Mesenchymal stem cell (in vitro differentiated cells and primary cell): ENCODE results near the gene RAMP1.
"Not testable (repeated sequence)": the region's sequence is repeated elsewhere in the genome, so short reads cannot be mapped to it uniquely, and the experiment has no call there.

Experiments used
- DNase-seq: peaks from one replicate; pipeline ENCODE4 v3.0.0-alpha.2; 2013
- H2AFZ ChIP-seq: one replicate; pipeline ENCODE4 v1.6.1; 2013; ENCODE audit warnings: low read depth, mild to moderate bottlenecking, control low read depth, inconsistent platforms, low read length, moderate library complexity
- H2AK5ac ChIP-seq: 2 replicates; pipeline ENCODE4 v1.6.1; 2013; ENCODE audit warnings: low read length, moderate library complexity, mild to moderate bottlenecking, inconsistent platforms; ENCODE audit not compliant: severe bottlenecking
- H2BK120ac ChIP-seq: one replicate; pipeline ENCODE4 v1.6.1; 2013; ENCODE audit warnings: low read depth, mild to moderate bottlenecking, inconsistent platforms, low read length, moderate library complexity
- H2BK12ac ChIP-seq, 2 experiments: one replicate each; pipeline ENCODE4 v1.6.1; 2013; ENCODE audit warnings: inconsistent platforms in 2 of 2, low read length in 2 of 2, mild to moderate bottlenecking in 2 of 2, moderate library complexity in 2 of 2, control low read depth in 1 of 2
- H2BK15ac ChIP-seq: one replicate; pipeline ENCODE4 v1.6.1; 2013; ENCODE audit warnings: mild to moderate bottlenecking, low read depth, inconsistent platforms; ENCODE audit not compliant: poor library complexity, severe bottlenecking
- H2BK5ac ChIP-seq: 2 replicates; pipeline ENCODE4 v1.6.1; 2013; ENCODE audit warnings: low read depth, mild to moderate bottlenecking, low read length, control low read depth, inconsistent platforms; ENCODE audit not compliant: poor library complexity, severe bottlenecking
- H3K14ac ChIP-seq, 2 experiments: one replicate each; pipeline ENCODE4 v1.6.1; 2013; ENCODE audit warnings: inconsistent platforms in 2 of 2, low read length in 2 of 2, control low read depth in 1 of 2, mild to moderate bottlenecking in 1 of 2, moderate library complexity in 1 of 2
- H3K18ac ChIP-seq, 2 experiments: one replicate each; pipeline ENCODE4 v1.6.1; 2013; ENCODE audit warnings: inconsistent platforms in 2 of 2, low read length in 2 of 2, control low read depth in 1 of 2, low read depth in 1 of 2, mild to moderate bottlenecking in 1 of 2
- H3K23ac ChIP-seq, 2 experiments: one replicate each; pipeline ENCODE4 v1.6.1; 2013; ENCODE audit warnings: inconsistent platforms in 2 of 2, low read length in 2 of 2, mild to moderate bottlenecking in 2 of 2, moderate library complexity in 2 of 2, control low read depth in 1 of 2
- H3K27ac ChIP-seq: 2 replicates; pipeline ENCODE4 v1.5.1; 2013; ENCODE audit warnings: mild to moderate bottlenecking, moderate library complexity, low read length, control low read depth, inconsistent platforms; ENCODE audit not compliant: poor library complexity, severe bottlenecking
- H3K27me3 ChIP-seq, 2 experiments: 2 replicates each; pipeline versions ENCODE4 v1.6.1 to v1.7.0; 2013; ENCODE audit warnings: low read length in 2 of 2, mild to moderate bottlenecking in 2 of 2, moderate library complexity in 2 of 2, control low read depth in 1 of 2, inconsistent platforms in 1 of 2; ENCODE audit not compliant: control insufficient read depth in 1 of 2, insufficient read depth in 1 of 2
- H3K36me3 ChIP-seq, 2 experiments: 2 replicates each; pipeline versions ENCODE4 v1.6.1 to v1.7.0; 2013; ENCODE audit warnings: low read length in 2 of 2, control low read depth in 1 of 2, inconsistent platforms in 1 of 2, low read depth in 1 of 2, mild to moderate bottlenecking in 1 of 2; ENCODE audit not compliant: insufficient read depth in 2 of 2, control insufficient read depth in 1 of 2
- H3K4ac ChIP-seq, 2 experiments: one replicate each; pipeline ENCODE4 v1.6.1; 2013; ENCODE audit warnings: inconsistent platforms in 2 of 2, low read length in 2 of 2, mild to moderate bottlenecking in 2 of 2, moderate library complexity in 2 of 2, control low read depth in 1 of 2, low read depth in 1 of 2
- H3K4me1 ChIP-seq: 2 replicates; pipeline ENCODE4 v1.6.1; 2013; ENCODE audit warnings: low read depth, low read length, control low read depth; ENCODE audit not compliant: control insufficient read depth, insufficient read depth
- H3K4me2 ChIP-seq: 2 replicates; pipeline ENCODE4 v1.6.1; 2013; ENCODE audit warnings: low read length, mild to moderate bottlenecking, inconsistent platforms; ENCODE audit not compliant: poor library complexity, severe bottlenecking
- H3K4me3 ChIP-seq, 2 experiments: 2 replicates each; pipeline versions ENCODE4 v1.5.1 to v1.7.0; 2013; ENCODE audit warnings: low read length in 2 of 2, mild to moderate bottlenecking in 2 of 2, control low read depth in 1 of 2, low read depth in 1 of 2; ENCODE audit not compliant: insufficient read depth in 1 of 2
- H3K79me1 ChIP-seq: replicated peaks from 2 replicates; pipeline ENCODE4 v1.6.1; 2013; ENCODE audit warnings: mild to moderate bottlenecking, control low read depth, low read length, inconsistent platforms; ENCODE audit not compliant: poor library complexity, severe bottlenecking
- H3K9ac ChIP-seq: 2 replicates; pipeline ENCODE4 v1.7.0; 2013; ENCODE audit warnings: mild to moderate bottlenecking, low read length, moderate library complexity
- H3K9me3 ChIP-seq: 2 replicates; pipeline ENCODE4 v1.7.0; 2013; ENCODE audit warnings: mild to moderate bottlenecking, low read length; ENCODE audit not compliant: control insufficient read depth
- H4K8ac ChIP-seq: one replicate; pipeline ENCODE4 v1.6.1; 2013; ENCODE audit warnings: inconsistent platforms, mild to moderate bottlenecking, low read length, moderate library complexity
- H4K91ac ChIP-seq: one replicate; pipeline ENCODE4 v1.6.1; 2013; ENCODE audit warnings: mild to moderate bottlenecking, low read length, inconsistent platforms
- WGBS: methylation state at CpG from one replicate; pipeline ENCODE4 v1.1.7; 2013; ENCODE audit warnings: mixed read lengths; 5-methylcytosine and 5-hydroxymethylcytosine counted together

Gene RAMP1

DNA sequence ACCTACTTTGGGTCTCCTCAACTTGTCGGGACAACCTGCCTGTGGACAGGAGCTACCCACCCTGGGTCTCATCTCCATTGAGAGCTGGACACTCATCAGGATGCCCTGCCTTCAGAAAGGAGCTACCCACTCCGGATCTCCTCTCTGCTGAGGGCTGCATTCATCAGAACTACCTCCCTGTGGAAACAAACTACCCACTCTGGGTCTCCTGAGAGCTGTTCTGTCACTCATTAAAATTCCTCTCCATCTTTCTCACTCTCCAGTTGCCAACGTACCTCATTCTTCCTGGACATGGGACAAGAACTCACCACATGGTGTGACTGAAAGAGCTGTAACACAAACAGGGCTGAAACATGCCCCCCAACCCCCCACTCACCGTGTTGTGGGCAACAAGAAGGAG lies 84.9 kb downstream of the RAMP1 start:
- Histone ChIP-seq H3K27ac (no peak overlapping the region), H3K23ac (no peak overlapping the region), H3K4me1 (no peaks in the 10 kb centered on the region), H3K18ac (no peak overlapping the region), H2AK5ac (no peak overlapping the region), H3K4me3 (no peak overlapping the region), H3K14ac (no peak overlapping the region), H2AFZ (no peak overlapping the region), H2BK12ac (no peak overlapping the region), H2BK120ac (no peak overlapping the region), H3K4me2 (no peak overlapping the region), H4K8ac (no peak overlapping the region), H3K9ac (no peak overlapping the region), H3K36me3 (no peaks in the 10 kb centered on the region), H2BK15ac (no peak overlapping the region), H3K79me1 (no peaks in the 10 kb centered on the region), H3K4ac (no peak overlapping the region), H2BK5ac (no peak overlapping the region), H3K27me3 (peaks cover 10 to 14% of the 10 kb centered on the region in 2 experiments), H4K91ac (no peak overlapping the region), H3K9me3 (no peaks in the 10 kb centered on the region)
- WGBS = 76% methylated on average over 4 of the region's 4 CpGs
- no peak for DNase-seq

- Histone ChIP-seq H3K18ac (no peak overlapping the region), H4K8ac (no peak overlapping the region), H2AK5ac (no peak overlapping the region), H3K23ac (no peak overlapping the region), H3K79me1 (no peaks in the 10 kb centered on the region), H3K9ac (no peak overlapping the region), H2AFZ (no peak overlapping the region), H3K14ac (no peak overlapping the region), H2BK15ac (no peak overlapping the region), H3K4me3 (no peak overlapping the region), H3K27ac (no peak overlapping the region), H3K4me1 (no peaks in the 10 kb centered on the region), H3K36me3 (no peaks in the 10 kb centered on the region), H2BK5ac (no peak overlapping the region), H4K91ac (no peak overlapping the region), H2BK12ac (no peak overlapping the region), H3K4ac (no peak overlapping the region), H3K27me3 (peaks cover 10 to 14% of the 10 kb centered on the region in 2 experiments), H2BK120ac (no peak overlapping the region), H3K9me3 (no peaks in the 10 kb centered on the region), H3K4me2 (no peak overlapping the region)
- WGBS = 53% methylated on average over 1 of the region's 1 CpG
- no peak for DNase-seq
Measured at GRCh38 chr2:237946423-237946822, 87.0 kb downstream of the RAMP1 start.

DNA sequence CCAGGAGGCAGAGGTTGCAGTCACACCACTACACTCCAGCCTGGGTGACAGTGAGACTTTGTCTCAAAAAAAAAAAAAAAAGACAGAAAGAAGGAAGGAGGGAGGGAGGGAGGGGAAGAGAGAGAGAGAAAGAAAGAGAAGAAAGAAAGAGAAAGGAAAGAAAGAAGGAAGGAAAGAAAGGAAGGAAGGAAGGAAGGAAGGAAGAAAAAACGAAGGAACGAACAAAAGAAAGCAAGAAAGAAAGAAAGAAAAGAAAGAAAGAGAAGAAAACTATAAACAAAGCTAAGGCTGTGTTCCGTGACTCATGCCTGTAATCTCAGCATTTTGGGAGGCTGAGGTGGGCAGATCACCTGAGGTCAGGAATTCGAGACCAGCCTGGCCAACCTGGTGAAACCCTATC lies 91.9 kb downstream of the RAMP1 start:
- not testable (repeated sequence) for H3K4me1 ChIP-seq, H3K14ac ChIP-seq, H4K91ac ChIP-seq, H3K23ac ChIP-seq, H2BK12ac ChIP-seq, DNase-seq, H2BK5ac ChIP-seq, H3K4me2 ChIP-seq, H2BK15ac ChIP-seq, H2AFZ ChIP-seq, H3K36me3 ChIP-seq, H3K9me3 ChIP-seq, H3K18ac ChIP-seq, H3K4ac ChIP-seq, H4K8ac ChIP-seq, H3K9ac ChIP-seq, H2BK120ac ChIP-seq, H3K79me1 ChIP-seq, H3K4me3 ChIP-seq, H3K27ac ChIP-seq, H2AK5ac ChIP-seq
- H3K27me3 ChIP-seq = peaks cover 27 to 37% of the 10 kb centered on the region in 2 experiments
- 82% methylated on average over 4 of the region's 4 CpGs for WGBS

DNA sequence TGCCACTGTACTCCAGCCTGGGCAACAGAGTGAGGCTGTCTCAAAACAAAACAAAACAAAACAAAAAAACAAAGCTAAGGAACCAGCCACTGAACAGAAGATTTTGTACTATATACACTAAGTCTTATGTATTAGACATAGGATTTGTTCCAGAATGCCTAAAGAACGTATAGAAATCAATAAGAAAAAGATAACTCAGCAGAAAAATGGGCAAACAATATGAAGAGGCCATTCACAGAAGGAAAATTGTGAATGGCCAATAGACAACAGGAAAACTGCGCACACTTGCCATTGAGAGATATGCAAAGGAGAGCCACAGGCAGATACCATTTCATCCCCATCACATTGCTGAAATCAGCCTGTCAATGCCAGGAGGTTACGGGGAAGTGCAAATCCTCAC lies 92.5 kb downstream of the RAMP1 start:
- Histone ChIP-seq H3K4me2 (no peak overlapping the region), H3K14ac (no peak overlapping the region), H2AK5ac (no peak overlapping the region), H2BK12ac (no peak overlapping the region), H3K9ac (no peak overlapping the region), H4K8ac (no peak overlapping the region), H4K91ac (no peak overlapping the region), H3K27ac (no peak overlapping the region), H3K27me3 (peaks cover 32 to 39% of the 10 kb centered on the region in 2 experiments), H3K4ac (no peak overlapping the region), H3K9me3 (no peaks in the 10 kb centered on the region), H2BK5ac (no peak overlapping the region), H3K18ac (no peak overlapping the region), H2BK120ac (no peak overlapping the region), H3K4me3 (no peak overlapping the region), H3K23ac (no peak overlapping the region), H3K79me1 (no peaks in the 10 kb centered on the region), H2BK15ac (no peak overlapping the region), H3K4me1 (peaks cover 9% of the 10 kb centered on the region), H2AFZ (no peak overlapping the region), H3K36me3 (no peaks in the 10 kb centered on the region)
- WGBS = 78% methylated on average over 3 of the region's 3 CpGs
- DNase-seq = no peak
